IMR-90 (cell line): Measurements from ENCODE around the gene TREM1. TPM values are rescaled to one million over a fixed set of nuclear protein-coding genes. Genes with fewer than 3 reads are reported as not detected.

ENCODE experiments used
- ATAC-seq: fragments of 200-7000 bp; cut with Tn5 transposase; 2 replicates; pipeline ENCODE4 v1.9.1; 2020; ENCODE audit warnings: low read depth, mild to moderate bottlenecking, moderate library complexity
- BruUV-seq: library from RNA; stranded (reverse); fragments of 400-500 nt; replicated peaks from 2 replicates; lab custom pipeline; 2021; lab: Mats Ljungman, UMichigan
- CTCF ChIA-PET: fragments of 300-600 bp; formaldehyde crosslinking; extraction: SDS; loops from one replicate; lab custom pipeline; 2021; ENCODE audit warnings: antibody characterized with exemption; lab: Yijun Ruan, JAX
- POLR2A ChIA-PET: fragments of 300-600 bp; sonication (Branson Sonifier 250); formaldehyde crosslinking; loops from one replicate; lab custom pipeline; 2022; ENCODE audit warnings: antibody characterized with exemption; ENCODE audit not compliant: unreplicated experiment; lab: Charles Lee
- DNase-seq: peaks from one replicate; pipeline ENCODE4 v3.0.0; 2013
- H2AFZ ChIP-seq: replicated peaks from 2 replicates; pipeline ENCODE3; 2013; ENCODE audit warnings: low read length, mild to moderate bottlenecking; ENCODE audit not compliant: poor library complexity
- H2AK5ac ChIP-seq: 2 replicates; pipeline ENCODE4 v1.6.1; 2013; ENCODE audit warnings: low read depth, low read length, inconsistent platforms
- H2AK9ac ChIP-seq: replicated peaks from 2 replicates; pipeline ENCODE3; 2013; ENCODE audit warnings: mild to moderate bottlenecking, low read depth, low read length, moderate library complexity; ENCODE audit not compliant: poor library complexity
- H2BK120ac ChIP-seq: 2 replicates; pipeline ENCODE4 v1.6.1; 2013; ENCODE audit warnings: low read depth, low read length, inconsistent platforms
- H2BK15ac ChIP-seq: 3 replicates; pipeline ENCODE4 v1.6.1; 2013; ENCODE audit warnings: low read depth, low read length, inconsistent platforms
- H2BK20ac ChIP-seq: 2 replicates; pipeline ENCODE4 v1.6.1; 2013; ENCODE audit warnings: low read depth, mild to moderate bottlenecking, inconsistent platforms, low read length, moderate library complexity
- H2BK5ac ChIP-seq: 2 replicates; pipeline ENCODE4 v1.6.1; 2013; ENCODE audit warnings: mild to moderate bottlenecking, low read depth, low read length, inconsistent platforms; ENCODE audit not compliant: poor library complexity, severe bottlenecking
- H3K14ac ChIP-seq: replicated peaks from 2 replicates; pipeline ENCODE4 v1.6.1; 2013; ENCODE audit warnings: low read depth, low read length, inconsistent platforms
- H3K18ac ChIP-seq: 2 replicates; pipeline ENCODE4 v1.6.1; 2013; ENCODE audit warnings: low read depth, low read length, control low read depth
- H3K23ac ChIP-seq: 2 replicates; pipeline ENCODE4 v1.6.1; 2013; ENCODE audit warnings: low read depth, low read length, inconsistent platforms
- H3K27ac ChIP-seq: 2 replicates; pipeline ENCODE4 v1.5.1; 2013; ENCODE audit warnings: mild to moderate bottlenecking, control low read depth, low read length; ENCODE audit not compliant: insufficient read depth
- H3K27me3 ChIP-seq: 2 replicates; pipeline ENCODE4 v1.6.1; 2013; ENCODE audit warnings: low read length; ENCODE audit not compliant: control insufficient read depth, insufficient read depth
- H3K36me3 ChIP-seq: 2 replicates; pipeline ENCODE4 v1.6.1; 2013; ENCODE audit warnings: low read length, mixed read lengths; ENCODE audit not compliant: control insufficient read depth, insufficient read depth
- H3K4ac ChIP-seq: 2 replicates; pipeline ENCODE4 v1.6.1; 2013; ENCODE audit warnings: low read depth, low read length, inconsistent platforms
- H3K4me1 ChIP-seq: 2 replicates; pipeline ENCODE4 v1.6.1; 2013; ENCODE audit warnings: low read length, mixed read lengths; ENCODE audit not compliant: control insufficient read depth, insufficient read depth
- H3K4me2 ChIP-seq: 2 replicates; pipeline ENCODE4 v1.6.1; 2013; ENCODE audit warnings: low read depth, mild to moderate bottlenecking, control low read depth, low read length, moderate library complexity
- H3K4me3 ChIP-seq: 2 replicates; pipeline ENCODE4 v1.5.1; 2013; ENCODE audit warnings: low read depth, mild to moderate bottlenecking, control low read depth, low read length, moderate library complexity; ENCODE audit not compliant: insufficient read depth
- H3K56ac ChIP-seq: 2 replicates; pipeline ENCODE4 v1.6.1; 2013; ENCODE audit warnings: low read length, inconsistent platforms; ENCODE audit not compliant: insufficient read depth; ENCODE audit errors: extremely low read depth
- H3K79me1 ChIP-seq, 2 experiments: 2 replicates each; pipeline ENCODE4 v1.6.1; 2013; ENCODE audit warnings: low read length in 2 of 2, inconsistent platforms in 1 of 2, low read depth in 1 of 2
- H3K9ac ChIP-seq: 2 replicates; pipeline ENCODE4 v1.6.1; 2013; ENCODE audit warnings: low read depth, low read length, control low read depth
- H3K9me1 ChIP-seq: 2 replicates; pipeline ENCODE4 v1.6.1; 2013; ENCODE audit warnings: low read length, inconsistent platforms; ENCODE audit not compliant: insufficient read depth
- H3K9me3 ChIP-seq: 2 replicates; pipeline ENCODE4 v1.6.1; 2013; ENCODE audit warnings: low read length; ENCODE audit not compliant: control insufficient read depth, insufficient read depth
- H4K20me1 ChIP-seq: 2 replicates; pipeline ENCODE4 v1.6.1; 2013; ENCODE audit warnings: low read length, inconsistent platforms; ENCODE audit not compliant: insufficient read depth
- H4K5ac ChIP-seq: 2 replicates; pipeline ENCODE4 v1.6.1; 2013; ENCODE audit warnings: mild to moderate bottlenecking, low read depth, low read length, control low read depth
- H4K8ac ChIP-seq, 2 experiments: 2 replicates each; pipeline ENCODE4 v1.6.1; 2013; ENCODE audit warnings: low read depth in 2 of 2, low read length in 2 of 2, control low read depth in 1 of 2, inconsistent platforms in 1 of 2
- H4K91ac ChIP-seq: 2 replicates; pipeline ENCODE4 v1.6.1; 2013; ENCODE audit warnings: low read depth, low read length, inconsistent platforms; ENCODE audit not compliant: insufficient read depth
- BHLHE40 ChIP-seq: fragments of 150-350 bp; IDR thresholded peaks from 2 replicates; pipeline ENCODE4 v1.6.1; 2016; ENCODE audit warnings: mild to moderate bottlenecking, low read depth, low read length
- CEBPB ChIP-seq: IDR thresholded peaks from 2 replicates; pipeline ENCODE4 v1.6.1; 2012; ENCODE audit warnings: low read depth, low read length, improper control_type of control experiment
- CHD1 ChIP-seq: IDR thresholded peaks from 2 replicates; pipeline ENCODE4 v1.6.1; 2012; ENCODE audit warnings: low read depth, low read length, improper control_type of control experiment
- FOS ChIP-seq: fragments of 150-350 bp; IDR thresholded peaks from 2 replicates; pipeline ENCODE4 v1.6.1; 2016; ENCODE audit warnings: low read depth, low read length
- MAFK ChIP-seq: IDR thresholded peaks from 2 replicates; pipeline ENCODE4 v1.6.1; 2012; ENCODE audit warnings: low read depth, low read length, improper control_type of control experiment
- MAZ ChIP-seq: IDR thresholded peaks from 2 replicates; pipeline ENCODE4 v1.6.1; 2012; ENCODE audit warnings: low read depth, mild to moderate bottlenecking, low read length, improper control_type of control experiment, moderate library complexity, borderline replicate concordance
- NFE2L2 ChIP-seq: fragments of 150-350 bp; IDR thresholded peaks from 2 replicates; pipeline ENCODE4 v1.6.1; 2016; ENCODE audit warnings: low read depth, mild to moderate bottlenecking, low read length
- POLR2A ChIP-seq: IDR thresholded peaks from 2 replicates; pipeline ENCODE4 v1.6.1; 2012; ENCODE audit warnings: mild to moderate bottlenecking, low read depth, low read length
- RAD21 ChIP-seq: IDR thresholded peaks from 2 replicates; pipeline ENCODE4 v1.6.1; 2012; ENCODE audit warnings: low read length, improper control_type of control experiment
- RCOR1 ChIP-seq: IDR thresholded peaks from 2 replicates; pipeline ENCODE4 v1.6.1; 2012; ENCODE audit warnings: mild to moderate bottlenecking, low read length, improper control_type of control experiment; ENCODE audit not compliant: insufficient replicate concordance
- RFX5 ChIP-seq: IDR thresholded peaks from 2 replicates; pipeline ENCODE4 v1.8.0; 2012; ENCODE audit warnings: low read depth, mild to moderate bottlenecking, low read length, moderate library complexity
- SMC3 ChIP-seq: fragments of 150-350 bp; IDR thresholded peaks from 2 replicates; pipeline ENCODE4 v1.6.1; 2016; ENCODE audit warnings: low read depth, mild to moderate bottlenecking, antibody characterized with exemption, low read length, moderate library complexity
- WGBS, 2 experiments: methylation state at CpG; one replicate each; pipeline versions ENCODE4 v1.1.5 to v1.1.7; 2013; ENCODE audit warnings: missing lambda C conversion rate in 2 of 2; ENCODE audit not compliant: insufficient read length in 1 of 2; ENCODE audit errors: extremely low coverage in 2 of 2; 5-methylcytosine and 5-hydroxymethylcytosine counted together
- dilution Hi-C: fragments of 300-500 bp; cut with HindIII; formaldehyde crosslinking; loops from one replicate; pipeline ENCODE4 v1.14.3; 2018; ENCODE audit warnings: low sequenced_read_pairs; ENCODE audit not compliant: unreplicated experiment
- in situ Hi-C: fragments of 300-500 bp; cut with MboI; formaldehyde crosslinking; loops from 3 replicates; pipeline ENCODE4 v1.14.3; 2019; ENCODE audit warnings: low sequenced_read_pairs, inconsistent platforms, mixed read lengths
- intact Hi-C: fragments of 100-400 bp; cut with micrococcal nuclease; formaldehyde crosslinking; loops from 2 replicates; pipeline ENCODE4 v1.10.0; 2022
- polyA plus RNA-seq, 3 experiments: library from polyadenylated mRNA; depleted of rRNA; stranded (reverse); fragments of >200 nt; gene quantifications; 2 replicates each; pipeline ENCODE4 v1.2.3, GENCODE V29; 2012; ENCODE audit warnings: low replicate concordance in 1 of 3
- total RNA-seq: library from RNA; depleted of rRNA; stranded (reverse); fragments of >200 nt; gene quantifications from 2 replicates; pipeline ENCODE4 v1.2.3, GENCODE V29; 2012
- TF ChIP-seq, protein P1 (sequence below): fragments of 150-350 bp; IDR thresholded peaks from 2 replicates; pipeline ENCODE4 v1.6.1; 2016; ENCODE audit warnings: low read depth, mild to moderate bottlenecking, low read length, moderate library complexity, borderline replicate concordance
- TF ChIP-seq, protein P2 (sequence below): conservative IDR thresholded peaks from 2 replicates; pipeline ENCODE4 v1.5.1; 2012; ENCODE audit warnings: mild to moderate bottlenecking, low read depth, low read length, improper control_type of control experiment

The TREM1 gene
- total and polyA plus RNA-seq, 2 of the 4 experiments (the other 2 are of a cell fraction): not detected

GRCh38 chr6:41318654-41319565 is 32.4 kb upstream of the TREM1 start (continued):
- TF ChIP-seq, protein P1, sequence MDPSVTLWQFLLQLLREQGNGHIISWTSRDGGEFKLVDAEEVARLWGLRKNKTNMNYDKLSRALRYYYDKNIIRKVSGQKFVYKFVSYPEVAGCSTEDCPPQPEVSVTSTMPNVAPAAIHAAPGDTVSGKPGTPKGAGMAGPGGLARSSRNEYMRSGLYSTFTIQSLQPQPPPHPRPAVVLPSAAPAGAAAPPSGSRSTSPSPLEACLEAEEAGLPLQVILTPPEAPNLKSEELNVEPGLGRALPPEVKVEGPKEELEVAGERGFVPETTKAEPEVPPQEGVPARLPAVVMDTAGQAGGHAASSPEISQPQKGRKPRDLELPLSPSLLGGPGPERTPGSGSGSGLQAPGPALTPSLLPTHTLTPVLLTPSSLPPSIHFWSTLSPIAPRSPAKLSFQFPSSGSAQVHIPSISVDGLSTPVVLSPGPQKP: no peak
- TF ChIP-seq NFE2L2 (no peak; the same call in 1 of the 2 replicates), BHLHE40 (peak; percentile 84)

DNA sequence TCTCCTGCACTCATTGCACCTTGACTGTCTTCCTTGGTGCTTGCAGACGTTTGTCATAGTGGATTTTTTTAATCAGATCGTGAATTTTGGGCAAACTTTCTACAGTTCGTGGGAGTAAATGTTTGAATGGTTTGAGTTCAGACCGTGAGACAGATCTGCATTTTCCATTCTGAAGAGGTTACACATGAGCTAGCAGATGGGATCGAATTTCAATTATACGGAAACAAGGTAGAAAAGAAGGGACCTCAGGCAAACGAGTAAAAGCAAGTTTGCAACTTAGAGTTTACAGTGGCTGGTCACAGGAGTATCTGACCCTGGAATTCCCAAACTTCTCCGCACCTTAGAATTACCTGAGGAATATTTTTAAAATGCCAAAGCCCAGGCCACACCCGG is 31.8 kb upstream of the TREM1 start:
- Histone ChIP-seq H2BK20ac (no peak overlapping the region), H2BK120ac (no peak overlapping the region), H3K9ac (no peak overlapping the region), H3K56ac (no peak overlapping the region), H2BK15ac (no peak overlapping the region), H4K91ac (no peak overlapping the region), H3K9me3 (no peaks in the 10 kb centered on the region), H3K18ac (no peak overlapping the region), H2AK5ac (no peak overlapping the region), H3K4me1 (no peaks in the 10 kb centered on the region), H4K5ac (no peak overlapping the region), H3K23ac (no peak overlapping the region), H4K20me1 (no peaks in the 10 kb centered on the region), H3K79me1 (no peaks in the 10 kb centered on the region), H3K36me3 (no peaks in the 10 kb centered on the region), H3K4me2 (peak overlapping the region; percentile 90; the same call in 1 of the 2 replicates), H2BK5ac (no peak overlapping the region), H3K4ac (no peak overlapping the region), H2AK9ac (no peak overlapping the region), H3K9me1 (no peaks in the 10 kb centered on the region), H3K27ac (no peak overlapping the region), H3K14ac (no peak overlapping the region), H4K8ac (no peak overlapping the region), H3K4me3 (no peak overlapping the region), H2AFZ (no peak overlapping the region), H3K27me3 (peaks cover 19% of the 10 kb centered on the region)
- dilution Hi-C loops: no loop called here
- ChIA-PET POLR2A (no interaction called here), CTCF (interaction anchor here (1.2 to 1.3 kb wide), 2 partner anchors 11 to 137 kb away, joined by 3 to 6 read pairs; no protein-coding TSS in a partner anchor)
- no peak for ATAC-seq
- in situ Hi-C loops: no loop called here
- WGBS, 2 experiments: 12% methylated on average over 5 of the region's 9 CpGs; no CpG with 5 or more reads in 1 of the 2 experiments
- DNase-seq: no peak
- BruUV-seq: no TSS peak
- intact Hi-C loops: loop anchor here (1.0 to 5.0 kb wide), 3 partner anchors 12 to 246 kb away; partner anchors contain the start of genes NFYA and OARD1
- TF ChIP-seq NFE2L2 (no peak), FOS (no peak), MAZ (no peak), MAFK (no peak), RFX5 (no peak), RCOR1 (no peak), CHD1 (no peak), RAD21 (no peak), CEBPB (no peak), POLR2A (no peak), SMC3 (no peak)
- TF ChIP-seq, protein P2, sequence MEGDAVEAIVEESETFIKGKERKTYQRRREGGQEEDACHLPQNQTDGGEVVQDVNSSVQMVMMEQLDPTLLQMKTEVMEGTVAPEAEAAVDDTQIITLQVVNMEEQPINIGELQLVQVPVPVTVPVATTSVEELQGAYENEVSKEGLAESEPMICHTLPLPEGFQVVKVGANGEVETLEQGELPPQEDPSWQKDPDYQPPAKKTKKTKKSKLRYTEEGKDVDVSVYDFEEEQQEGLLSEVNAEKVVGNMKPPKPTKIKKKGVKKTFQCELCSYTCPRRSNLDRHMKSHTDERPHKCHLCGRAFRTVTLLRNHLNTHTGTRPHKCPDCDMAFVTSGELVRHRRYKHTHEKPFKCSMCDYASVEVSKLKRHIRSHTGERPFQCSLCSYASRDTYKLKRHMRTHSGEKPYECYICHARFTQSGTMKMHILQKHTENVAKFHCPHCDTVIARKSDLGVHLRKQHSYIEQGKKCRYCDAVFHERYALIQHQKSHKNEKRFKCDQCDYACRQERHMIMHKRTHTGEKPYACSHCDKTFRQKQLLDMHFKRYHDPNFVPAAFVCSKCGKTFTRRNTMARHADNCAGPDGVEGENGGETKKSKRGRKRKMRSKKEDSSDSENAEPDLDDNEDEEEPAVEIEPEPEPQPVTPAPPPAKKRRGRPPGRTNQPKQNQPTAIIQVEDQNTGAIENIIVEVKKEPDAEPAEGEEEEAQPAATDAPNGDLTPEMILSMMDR: no peak
